Neural cell (in vitro differentiated cells): ENCODE measurements around the gene PTPRD. TPM values are rescaled to one million over a fixed set of nuclear protein-coding genes. Genes with fewer than 3 reads are reported as not detected.

Experiments
- H2AFZ ChIP-seq: fragments of 200-600, 300-800 bp; sonication (generic), shearing (Covaris generic); 2 replicates; pipeline ENCODE4 v1.6.0; 2014; ENCODE audit warnings: low read depth, mild to moderate bottlenecking, antibody characterized with exemption, low read length, moderate library complexity
- H3F3A ChIP-seq: fragments of 200-600 bp; shearing (Covaris generic); 2 replicates; pipeline ENCODE4 v1.6.1; 2016; ENCODE audit warnings: mild to moderate bottlenecking, moderate library complexity, mixed read lengths, antibody characterized with exemption, low read length; ENCODE audit not compliant: insufficient read depth, poor library complexity, severe bottlenecking
- H3K27ac ChIP-seq: fragments of 200-600, 300-800 bp; sonication (generic), shearing (Covaris generic); 2 replicates; pipeline ENCODE4 v1.5.1; 2014; ENCODE audit warnings: mild to moderate bottlenecking, low read length, moderate library complexity
- H3K27me3 ChIP-seq: fragments of 300-800, 200-600 bp; sonication (generic), shearing (Covaris generic); 2 replicates; pipeline ENCODE4 v1.6.0; 2014; ENCODE audit warnings: mild to moderate bottlenecking, low read depth, low read length, moderate library complexity; ENCODE audit not compliant: insufficient read depth
- H3K36me3 ChIP-seq: fragments of 300-800, 200-600 bp; sonication (generic), shearing (Covaris generic); 2 replicates; pipeline ENCODE4 v1.5.1; 2014; ENCODE audit warnings: mild to moderate bottlenecking, antibody characterized with exemption, low read length, moderate library complexity; ENCODE audit not compliant: insufficient read depth
- H3K4me2 ChIP-seq: fragments of 300-800, 200-600 bp; sonication (generic), shearing (Covaris generic); 2 replicates; pipeline ENCODE4 v1.6.0; 2014; ENCODE audit warnings: mild to moderate bottlenecking, low read length
- H3K4me3 ChIP-seq: fragments of 300-800, 200-600 bp; sonication (generic), shearing (Covaris generic); 2 replicates; pipeline ENCODE4 v1.5.1; 2014; ENCODE audit warnings: mild to moderate bottlenecking, low read length, moderate library complexity
- H3K79me2 ChIP-seq: fragments of 200-600 bp; shearing (Covaris generic); replicated peaks from 2 replicates; pipeline ENCODE4 v1.6.0; 2014; ENCODE audit warnings: mild to moderate bottlenecking, low read length, moderate library complexity; ENCODE audit not compliant: insufficient read depth
- H3K9ac ChIP-seq: fragments of 300-800, 200-600 bp; sonication (generic), shearing (Covaris generic); 2 replicates; pipeline ENCODE4 v1.6.1; 2016; ENCODE audit warnings: mild to moderate bottlenecking, low read length, mixed read lengths
- H3K9me2 ChIP-seq: fragments of 200-600 bp; shearing (Covaris generic); 2 replicates; pipeline ENCODE4 v1.6.1; 2016; ENCODE audit warnings: mild to moderate bottlenecking, low read length, mixed read lengths; ENCODE audit not compliant: insufficient read depth
- H3K9me3 ChIP-seq: fragments of 200-600, 300-800 bp; sonication (generic), shearing (Covaris generic); 2 replicates; pipeline ENCODE4 v1.6.1; 2016; ENCODE audit warnings: mild to moderate bottlenecking, mixed run types, low read length, moderate library complexity, mixed read lengths
- H4K20me1 ChIP-seq: fragments of 200-600 bp; shearing (Covaris generic); 2 replicates; pipeline ENCODE4 v1.6.1; 2016; ENCODE audit warnings: mild to moderate bottlenecking, mixed run types; ENCODE audit not compliant: insufficient read depth
- EP300 ChIP-seq: fragments of 450-650 bp; conservative IDR thresholded peaks from 2 replicates; pipeline ENCODE4 v1.6.1; 2014; ENCODE audit warnings: antibody characterized with exemption, mild to moderate bottlenecking, moderate library complexity; ENCODE audit not compliant: poor library complexity, severe bottlenecking
- EZH2 ChIP-seq: fragments of 200-600, 300-800 bp; shearing (Covaris generic), sonication (generic); IDR thresholded peaks from 2 replicates; pipeline ENCODE4 v1.6.1; 2014; ENCODE audit warnings: antibody characterized with exemption, low read length, borderline replicate concordance, mild to moderate bottlenecking; ENCODE audit not compliant: insufficient read depth, poor library complexity, severe bottlenecking
- MXI1 ChIP-seq: fragments of 450-650 bp; conservative IDR thresholded peaks from 2 replicates; pipeline ENCODE4 v1.6.1; 2014; ENCODE audit warnings: antibody characterized with exemption, mild to moderate bottlenecking; ENCODE audit not compliant: poor library complexity, severe bottlenecking
- POLR2AphosphoS5 ChIP-seq: IDR thresholded peaks from 2 replicates; pipeline ENCODE4 v1.6.1; 2012
- RAD21 ChIP-seq: fragments of 450-650 bp; conservative IDR thresholded peaks from 2 replicates; pipeline ENCODE4 v1.6.1; 2014; ENCODE audit warnings: antibody characterized with exemption, mild to moderate bottlenecking, moderate library complexity
- SMC3 ChIP-seq: fragments of 450-650 bp; conservative IDR thresholded peaks from 2 replicates; pipeline ENCODE4 v1.6.1; 2014; ENCODE audit warnings: antibody characterized with exemption, mild to moderate bottlenecking, moderate library complexity; ENCODE audit not compliant: poor library complexity
- TAF1 ChIP-seq: IDR thresholded peaks from 2 replicates; pipeline ENCODE4 v1.6.1; 2012; ENCODE audit warnings: low read depth
- polyA plus RNA-seq: library from polyadenylated mRNA; depleted of rRNA; stranded (reverse); fragments of >200 nt; gene quantifications from 2 replicates; pipeline ENCODE4 v1.2.3, GENCODE V29; 2014
- TF ChIP-seq, protein P1 (sequence below): fragments of 450-650 bp; IDR thresholded peaks from 2 replicates; pipeline ENCODE4 v1.5.1; 2014; ENCODE audit warnings: antibody characterized with exemption, mild to moderate bottlenecking, moderate library complexity; ENCODE audit not compliant: poor library complexity, severe bottlenecking
- TF ChIP-seq, protein P2 (sequence below): IDR thresholded peaks from 2 replicates; pipeline ENCODE4 v1.6.1; 2012; ENCODE audit warnings: borderline replicate concordance

PTPRD gene
- polyA plus RNA-seq, 1 donor from 2014 or later = 143 TPM

DNA sequence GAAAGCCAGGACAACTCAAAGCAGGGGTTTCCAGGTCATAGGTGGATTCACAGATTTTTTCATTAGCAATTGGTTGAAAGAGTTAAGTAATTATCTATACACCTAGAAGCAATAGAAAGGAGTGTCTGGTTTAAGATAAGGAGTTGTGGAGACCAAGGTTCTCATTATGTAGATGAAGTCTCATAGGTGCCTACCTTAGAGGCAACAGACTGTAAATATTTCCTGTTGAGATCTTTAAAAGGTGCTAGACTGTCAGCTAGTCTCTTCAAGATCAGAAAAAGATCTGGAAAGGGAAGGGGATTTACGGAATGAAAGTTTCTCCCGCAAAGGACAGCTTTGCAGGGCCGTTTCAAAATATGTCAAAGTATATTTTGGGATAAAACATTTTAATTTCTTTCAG lies 603.4 kb downstream of the PTPRD start:
- H3F3A ChIP-seq = no peaks in the 10 kb centered on the region
- H3K9me3 ChIP-seq = no peaks in the 10 kb centered on the region
- no peak overlapping the region for H3K4me2 ChIP-seq
- H2AFZ ChIP-seq = no peak overlapping the region
- no peaks in the 10 kb centered on the region for H4K20me1 ChIP-seq
- H3K4me3 ChIP-seq = no peak overlapping the region
- H3K9ac ChIP-seq = no peak overlapping the region
- TF ChIP-seq TAF1 (no peak), EP300 (no peak), POLR2AphosphoS5 (no peak), MXI1 (no peak), SMC3 (no peak), EZH2 (no peak), RAD21 (no peak)
- TF ChIP-seq, protein P1, sequence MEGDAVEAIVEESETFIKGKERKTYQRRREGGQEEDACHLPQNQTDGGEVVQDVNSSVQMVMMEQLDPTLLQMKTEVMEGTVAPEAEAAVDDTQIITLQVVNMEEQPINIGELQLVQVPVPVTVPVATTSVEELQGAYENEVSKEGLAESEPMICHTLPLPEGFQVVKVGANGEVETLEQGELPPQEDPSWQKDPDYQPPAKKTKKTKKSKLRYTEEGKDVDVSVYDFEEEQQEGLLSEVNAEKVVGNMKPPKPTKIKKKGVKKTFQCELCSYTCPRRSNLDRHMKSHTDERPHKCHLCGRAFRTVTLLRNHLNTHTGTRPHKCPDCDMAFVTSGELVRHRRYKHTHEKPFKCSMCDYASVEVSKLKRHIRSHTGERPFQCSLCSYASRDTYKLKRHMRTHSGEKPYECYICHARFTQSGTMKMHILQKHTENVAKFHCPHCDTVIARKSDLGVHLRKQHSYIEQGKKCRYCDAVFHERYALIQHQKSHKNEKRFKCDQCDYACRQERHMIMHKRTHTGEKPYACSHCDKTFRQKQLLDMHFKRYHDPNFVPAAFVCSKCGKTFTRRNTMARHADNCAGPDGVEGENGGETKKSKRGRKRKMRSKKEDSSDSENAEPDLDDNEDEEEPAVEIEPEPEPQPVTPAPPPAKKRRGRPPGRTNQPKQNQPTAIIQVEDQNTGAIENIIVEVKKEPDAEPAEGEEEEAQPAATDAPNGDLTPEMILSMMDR = no peak
- TF ChIP-seq, protein P2, sequence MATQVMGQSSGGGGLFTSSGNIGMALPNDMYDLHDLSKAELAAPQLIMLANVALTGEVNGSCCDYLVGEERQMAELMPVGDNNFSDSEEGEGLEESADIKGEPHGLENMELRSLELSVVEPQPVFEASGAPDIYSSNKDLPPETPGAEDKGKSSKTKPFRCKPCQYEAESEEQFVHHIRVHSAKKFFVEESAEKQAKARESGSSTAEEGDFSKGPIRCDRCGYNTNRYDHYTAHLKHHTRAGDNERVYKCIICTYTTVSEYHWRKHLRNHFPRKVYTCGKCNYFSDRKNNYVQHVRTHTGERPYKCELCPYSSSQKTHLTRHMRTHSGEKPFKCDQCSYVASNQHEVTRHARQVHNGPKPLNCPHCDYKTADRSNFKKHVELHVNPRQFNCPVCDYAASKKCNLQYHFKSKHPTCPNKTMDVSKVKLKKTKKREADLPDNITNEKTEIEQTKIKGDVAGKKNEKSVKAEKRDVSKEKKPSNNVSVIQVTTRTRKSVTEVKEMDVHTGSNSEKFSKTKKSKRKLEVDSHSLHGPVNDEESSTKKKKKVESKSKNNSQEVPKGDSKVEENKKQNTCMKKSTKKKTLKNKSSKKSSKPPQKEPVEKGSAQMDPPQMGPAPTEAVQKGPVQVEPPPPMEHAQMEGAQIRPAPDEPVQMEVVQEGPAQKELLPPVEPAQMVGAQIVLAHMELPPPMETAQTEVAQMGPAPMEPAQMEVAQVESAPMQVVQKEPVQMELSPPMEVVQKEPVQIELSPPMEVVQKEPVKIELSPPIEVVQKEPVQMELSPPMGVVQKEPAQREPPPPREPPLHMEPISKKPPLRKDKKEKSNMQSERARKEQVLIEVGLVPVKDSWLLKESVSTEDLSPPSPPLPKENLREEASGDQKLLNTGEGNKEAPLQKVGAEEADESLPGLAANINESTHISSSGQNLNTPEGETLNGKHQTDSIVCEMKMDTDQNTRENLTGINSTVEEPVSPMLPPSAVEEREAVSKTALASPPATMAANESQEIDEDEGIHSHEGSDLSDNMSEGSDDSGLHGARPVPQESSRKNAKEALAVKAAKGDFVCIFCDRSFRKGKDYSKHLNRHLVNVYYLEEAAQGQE = no peak
- H3K27me3 ChIP-seq = no peaks in the 10 kb centered on the region
- no peak overlapping the region for H3K27ac ChIP-seq
- H3K79me2 ChIP-seq = no peaks in the 10 kb centered on the region
- H3K36me3 ChIP-seq = no peaks in the 10 kb centered on the region
- H3K9me2 ChIP-seq = no peaks in the 10 kb centered on the region

DNA sequence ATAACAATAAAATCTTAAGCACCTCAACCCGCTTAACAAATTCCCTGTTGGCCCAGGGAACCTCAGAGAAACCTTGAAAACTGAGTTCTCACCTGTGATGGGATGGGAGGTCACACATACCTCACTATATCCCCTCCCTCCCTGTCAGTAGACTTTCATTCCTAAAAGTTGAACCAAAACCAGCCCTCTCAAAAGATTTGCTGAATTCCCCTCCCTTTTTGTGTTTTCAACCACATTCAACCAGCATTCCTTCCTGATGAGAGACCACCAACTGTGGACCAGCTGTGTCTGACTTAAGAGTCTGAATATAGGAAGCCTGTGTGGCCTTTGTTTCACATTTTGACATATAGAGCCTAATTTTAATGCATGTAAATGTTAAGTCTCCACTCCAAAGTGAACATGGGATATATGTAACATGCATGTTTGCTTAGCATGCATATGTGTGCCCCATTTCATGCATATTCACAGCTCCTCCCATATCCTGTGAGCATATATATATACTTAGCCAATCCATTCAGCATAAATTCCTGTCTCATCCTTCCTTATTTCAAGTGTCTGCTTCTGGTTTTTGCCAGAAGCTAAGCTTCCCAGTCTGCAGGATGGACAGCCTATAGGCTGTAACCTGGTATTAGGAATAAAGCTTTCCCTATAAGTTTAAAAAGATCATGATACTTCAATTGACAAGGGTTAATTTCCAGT lies 604.6 kb downstream of the PTPRD start:
- H2AFZ ChIP-seq = no peak overlapping the region
- no peaks in the 10 kb centered on the region for H3F3A ChIP-seq
- H3K9me3 ChIP-seq = no peaks in the 10 kb centered on the region
- H3K36me3 ChIP-seq = no peaks in the 10 kb centered on the region
- no peaks in the 10 kb centered on the region for H3K27me3 ChIP-seq
- H3K9me2 ChIP-seq = no peaks in the 10 kb centered on the region
- H3K9ac ChIP-seq = no peak overlapping the region
- no peaks in the 10 kb centered on the region for H3K79me2 ChIP-seq
- TF ChIP-seq POLR2AphosphoS5 = no peak
- no peak for TF ChIP-seq MXI1
- no peak for TF ChIP-seq TAF1
- TF ChIP-seq RAD21 = no peak
- H4K20me1 ChIP-seq = no peaks in the 10 kb centered on the region
- H3K4me2 ChIP-seq = no peak overlapping the region
- H3K27ac ChIP-seq = no peak overlapping the region
- H3K4me3 ChIP-seq = no peak overlapping the region
